Endodermal cell (in vitro differentiated cells): ENCODE results near the gene COQ10B. TPM values are rescaled to one million over a fixed set of nuclear protein-coding genes. Genes with fewer than 3 reads are reported as not detected.
A peak's percentile ranks its signal among the peaks of the same experiment; 100 is the strongest.

Source experiments
- DNase-seq: peaks from one replicate; pipeline ENCODE4 v3.0.0-alpha.2; 2017
- H3K27ac ChIP-seq: 2 replicates; pipeline ENCODE4 v1.5.1; 2013; ENCODE audit warnings: mild to moderate bottlenecking, low read depth, low read length, moderate library complexity
- H3K27me3 ChIP-seq: 2 replicates; pipeline ENCODE4 v1.6.1; 2013; ENCODE audit warnings: mild to moderate bottlenecking, low read length, moderate library complexity; ENCODE audit not compliant: insufficient read depth, control insufficient read depth, poor library complexity, severe bottlenecking
- H3K36me3 ChIP-seq: 2 replicates; pipeline ENCODE4 v1.7.0; 2013; ENCODE audit warnings: mild to moderate bottlenecking, low read length, moderate library complexity; ENCODE audit not compliant: control insufficient read depth, insufficient read depth
- H3K4me1 ChIP-seq: one replicate; pipeline ENCODE4 v1.7.0; 2013; ENCODE audit warnings: low read length; ENCODE audit not compliant: control insufficient read depth, insufficient read depth
- H3K4me3 ChIP-seq: 2 replicates; pipeline ENCODE4 v1.5.1; 2013; ENCODE audit warnings: mild to moderate bottlenecking, low read length, moderate library complexity
- H3K9ac ChIP-seq: 2 replicates; pipeline ENCODE4 v1.6.1; 2013; ENCODE audit warnings: mild to moderate bottlenecking, low read length, moderate library complexity; ENCODE audit not compliant: poor library complexity, severe bottlenecking; ENCODE audit errors: extremely low read depth
- H3K9me3 ChIP-seq: 2 replicates; pipeline ENCODE4 v1.6.1; 2013; ENCODE audit warnings: mild to moderate bottlenecking, low read length, moderate library complexity; ENCODE audit not compliant: control insufficient read depth
- H3K27ac Mint-ChIP-seq: 2 replicates; pipeline ENCODE4 v1.8.0; 2020; ENCODE audit warnings: mixed read lengths
- H3K27me3 Mint-ChIP-seq: 2 replicates; pipeline ENCODE4 v1.8.0; 2021; ENCODE audit warnings: mild to moderate bottlenecking, mixed read lengths; ENCODE audit not compliant: insufficient read depth
- H3K36me3 Mint-ChIP-seq: 2 replicates; pipeline ENCODE4 v1.8.0; 2020; ENCODE audit warnings: low read depth, mixed read lengths
- H3K4me1 Mint-ChIP-seq: 2 replicates; pipeline ENCODE4 v1.8.0; 2020; ENCODE audit warnings: mixed read lengths
- H3K4me3 Mint-ChIP-seq: 2 replicates; pipeline ENCODE4 v1.8.0; 2020; ENCODE audit warnings: mild to moderate bottlenecking, moderate library complexity, mixed read lengths
- H3K9me3 Mint-ChIP-seq: 2 replicates; pipeline ENCODE4 v1.8.0; 2020; ENCODE audit warnings: mild to moderate bottlenecking, mixed read lengths
- CTCF ChIP-seq: fragments of 200-600 bp; sonication (generic); conservative IDR thresholded peaks from 2 replicates; pipeline ENCODE4 v1.5.0; 2021; ENCODE audit warnings: antibody characterized with exemption, mild to moderate bottlenecking
- WGBS, 2 experiments: methylation state at CpG; one replicate each; pipeline versions ENCODE4 v1.1.5 to v1.1.7; 2013; ENCODE audit warnings: missing lambda C conversion rate in 2 of 2, mixed read lengths in 1 of 2; ENCODE audit not compliant: insufficient coverage in 1 of 2, insufficient read length in 1 of 2; 5-methylcytosine and 5-hydroxymethylcytosine counted together
- total RNA-seq, 2 donors: library from RNA; stranded (reverse); fragmentation: NEBNext Ultra II Directional in 1 of 2; extraction: Animal tissue kit (Norgen Biotek cat#: 25700) in 1 of 2; gene quantifications; 2 replicates in 1 of 2; 3 replicates in 1 of 2; pipeline ENCODE4 v1.2.1, GENCODE V29; 2021

COQ10B gene
- total RNA-seq, 2 donors from 2014 or later = 17.5 to 17.9 TPM

DNA sequence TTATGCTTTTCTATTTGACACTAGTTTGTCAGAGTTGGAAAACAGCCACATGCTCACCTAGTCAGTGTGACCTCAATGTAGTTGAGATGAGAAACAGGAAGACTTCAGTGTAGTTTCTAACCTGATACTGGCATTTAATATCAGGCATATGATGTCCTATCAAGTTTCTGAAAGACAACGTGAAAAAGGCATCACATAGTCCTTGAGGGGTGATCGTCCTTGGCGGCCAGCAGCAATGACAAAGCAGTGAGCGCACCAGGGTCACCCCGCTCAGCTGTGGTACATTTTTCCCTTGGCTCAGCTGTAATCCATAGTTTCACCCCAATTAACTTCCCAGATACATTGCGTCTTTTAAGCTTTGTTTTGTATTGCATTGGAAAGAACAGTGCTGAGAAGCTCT lies 51.2 kb downstream of the COQ10B start:
- Mint-ChIP-seq H3K36me3 (peaks cover 43% of the 10 kb centered on the region), H3K27ac (peak overlapping the region; percentile 30)

GRCh38 chr2:197506658-197507057 lies 53.3 kb downstream of the COQ10B start:
- TF ChIP-seq CTCF = no peak
- H3K27me3 ChIP-seq = no peaks in the 10 kb centered on the region
- H3K27ac Mint-ChIP-seq = no peak overlapping the region
- H3K36me3 Mint-ChIP-seq = peaks cover 35% of the 10 kb centered on the region
- whole genome bisulfite sequencing, 2 experiments = 95 to 100% methylated on average over 1 to 5 of the region's 5 CpGs
- H3K4me3 ChIP-seq = no peak overlapping the region
- H3K9ac ChIP-seq = no peak overlapping the region
- H3K4me1 ChIP-seq = peaks cover 9% of the 10 kb centered on the region
- H3K27ac ChIP-seq = no peak overlapping the region
- no peaks in the 10 kb centered on the region for H3K27me3 Mint-ChIP-seq
- H3K4me3 Mint-ChIP-seq = no peak overlapping the region
- peaks cover 39% of the 10 kb centered on the region for H3K36me3 ChIP-seq
- H3K9me3 Mint-ChIP-seq = no peaks in the 10 kb centered on the region
- peaks cover 9% of the 10 kb centered on the region for H3K4me1 Mint-ChIP-seq
- DNase-seq = no peak
- H3K9me3 ChIP-seq = no peaks in the 10 kb centered on the region

More for the DNA sequence above, 51.2 kb downstream of the COQ10B start:
- H3K27me3 Mint-ChIP-seq = no peaks in the 10 kb centered on the region
- Histone ChIP-seq H3K36me3 (peaks cover 40% of the 10 kb centered on the region), H3K27ac (no peak overlapping the region), H3K4me1 (peaks cover 9% of the 10 kb centered on the region), H3K4me3 (no peak overlapping the region), H3K9me3 (no peaks in the 10 kb centered on the region), H3K9ac (no peak overlapping the region), H3K27me3 (no peaks in the 10 kb centered on the region)
- no peak overlapping the region for H3K4me3 Mint-ChIP-seq
- H3K9me3 Mint-ChIP-seq = no peaks in the 10 kb centered on the region
- H3K4me1 Mint-ChIP-seq = peaks cover 15% of the 10 kb centered on the region
- WGBS, 2 experiments = 92 to 98% methylated on average over 6 of the region's 6 CpGs
- no peak for TF ChIP-seq CTCF
- DNase-seq = no peak

DNA sequence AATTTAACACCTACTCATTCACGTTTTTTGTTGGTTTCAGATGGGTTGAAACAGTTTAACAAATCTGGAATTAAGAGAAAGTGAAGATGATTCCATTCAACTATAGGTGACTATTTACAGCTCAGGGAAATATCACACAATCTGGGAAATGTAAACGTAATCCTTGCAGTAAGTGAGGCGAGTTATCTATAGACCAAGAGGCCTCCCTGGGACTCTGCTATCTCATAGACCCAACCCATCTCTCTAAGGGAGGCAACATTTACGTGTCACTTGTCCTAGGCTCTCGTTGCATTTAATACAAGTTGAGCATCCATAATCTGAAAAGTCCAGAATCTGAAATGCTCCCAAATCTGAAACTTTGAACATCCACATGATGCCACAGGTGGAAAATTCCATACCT lies 60.6 kb downstream of the COQ10B start:
- Mint-ChIP-seq H3K4me3 (no peak overlapping the region), H3K4me1 (peaks cover 23% of the 10 kb centered on the region), H3K9me3 (peaks cover 3% of the 10 kb centered on the region), H3K36me3 (peaks cover 5% of the 10 kb centered on the region), H3K27ac (no peak overlapping the region), H3K27me3 (no peaks in the 10 kb centered on the region)
- Histone ChIP-seq H3K4me3 (no peak overlapping the region), H3K27ac (no peak overlapping the region), H3K9me3 (no peaks in the 10 kb centered on the region), H3K4me1 (no peaks in the 10 kb centered on the region), H3K27me3 (no peaks in the 10 kb centered on the region), H3K9ac (no peak overlapping the region), H3K36me3 (peaks cover 4% of the 10 kb centered on the region)
- DNase-seq = no peak
- TF ChIP-seq CTCF = no peak
- WGBS, 2 experiments = 77 to 84% methylated on average over 5 of the region's 5 CpGs
